Measurements from ENCODE around the gene TSPAN9.

Gene TSPAN9

GRCh38 chr12:3309805-3310204 lies 232.6 kb downstream of the TSPAN9 start:
- no peak for DNase-seq (ENCODE audit: extremely low read depth, low read depth)
- TF ChIP-seq CTCF (IDR thresholded peaks at IDR 0.05; ENCODE audit: low read depth, low read length): no peak

GRCh38 chr12:3310271-3311026 lies 233.3 kb downstream of the TSPAN9 start:
- DNase-seq (ENCODE audit: extremely low read depth, low read depth): no peak
- no peak for TF ChIP-seq CTCF (IDR thresholded peaks at IDR 0.05; ENCODE audit: low read depth, low read length)

- TF ChIP-seq CTCF (IDR thresholded peaks at IDR 0.05; ENCODE audit: low read depth, low read length): no peak
- DNase-seq (ENCODE audit: extremely low read depth, low read depth): no peak
Observed at GRCh38 chr12:3311027-3311402, 233.8 kb downstream of the TSPAN9 start.

GRCh38 chr12:3311491-3312103 lies 234.4 kb downstream of the TSPAN9 start:
- DNase-seq (ENCODE audit: extremely low read depth, low read depth): no peak
- no peak for TF ChIP-seq CTCF (IDR thresholded peaks at IDR 0.05; ENCODE audit: low read depth, low read length)

- TF ChIP-seq CTCF (IDR thresholded peaks at IDR 0.05; ENCODE audit: low read depth, low read length): no peak
- DNase-seq (ENCODE audit: extremely low read depth, low read depth): peak; percentile 67
Observed at GRCh38 chr12:3313066-3313465, 235.9 kb downstream of the TSPAN9 start.

GRCh38 chr12:3313675-3314663 lies 236.8 kb downstream of the TSPAN9 start:
- DNase-seq (ENCODE audit: extremely low read depth, low read depth): no peak
- TF ChIP-seq CTCF (IDR thresholded peaks at IDR 0.05; ENCODE audit: low read depth, low read length): peak; percentile 32
